ENCODE data around the gene CHRNB4. TPM values are rescaled to one million over a fixed set of nuclear protein-coding genes. Genes with fewer than 3 reads are reported as not detected.
A peak's percentile ranks its signal among the peaks of the same experiment; 100 is the strongest.
"Not testable (repeated sequence)": the region's sequence is repeated elsewhere in the genome, so short reads cannot be mapped to it uniquely, and the experiment has no call there.

The CHRNB4 gene
- polyA plus RNA-seq, 3 donors: 3.2 TPM

- peak in 2 of 11 donors; percentile 9 to 45 for DNase-seq (ENCODE audit: extremely low read depth in 1 of 11, low read depth in 9 of 11, low spot score in 4 of 11)
Observed at GRCh38 chr15:78620527-78621421, 20.2 kb downstream of the CHRNB4 start, which contains the start of gene CHRNA3. TSS of gene CHRNA3 (minus strand) at chr15:78620996. CDS start at chr15:78620794, 202 bp downstream.

GRCh38 chr15:78620021-78620526, 20.9 kb downstream of the CHRNB4 start:
- DNase-seq (ENCODE audit: extremely low read depth in 1 of 11, low read depth in 9 of 11, low spot score in 4 of 11): peak in 2 of 11 donors; percentile 19 to 40

- no peak for DNase-seq (ENCODE audit: extremely low read depth in 1 of 11, low read depth in 9 of 11, low spot score in 4 of 11)
Observed at GRCh38 chr15:78619022-78619950, 21.7 kb downstream of the CHRNB4 start.

GRCh38 chr15:78618490-78618934, 22.5 kb downstream of the CHRNB4 start:
- DNase-seq (ENCODE audit: extremely low read depth in 1 of 11, low read depth in 9 of 11, low spot score in 4 of 11): peak; percentile 53 to 88 (median 80)

GRCh38 chr15:78618064-78618463, 22.9 kb downstream of the CHRNB4 start:
- DNase-seq (ENCODE audit: extremely low read depth in 1 of 11, low read depth in 9 of 11, low spot score in 4 of 11): no peak

GRCh38 chr15:78617516-78617915, 23.5 kb downstream of the CHRNB4 start:
- DNase-seq (ENCODE audit: extremely low read depth in 1 of 11, low read depth in 9 of 11, low spot score in 4 of 11): no peak

- DNase-seq (ENCODE audit: extremely low read depth in 1 of 11, low read depth in 9 of 11, low spot score in 4 of 11): no peak
Observed at GRCh38 chr15:78617076-78617475, 23.9 kb downstream of the CHRNB4 start.

- no peak for DNase-seq (ENCODE audit: extremely low read depth in 1 of 11, low read depth in 9 of 11, low spot score in 4 of 11)
Observed at GRCh38 chr15:78616506-78616905, 24.5 kb downstream of the CHRNB4 start.

GRCh38 chr15:78615151-78615589, 25.8 kb downstream of the CHRNB4 start:
- no peak for DNase-seq (ENCODE audit: extremely low read depth in 1 of 11, low read depth in 9 of 11, low spot score in 4 of 11)

GRCh38 chr15:78614021-78614420, 27.0 kb downstream of the CHRNB4 start:
- DNase-seq (ENCODE audit: extremely low read depth in 1 of 11, low read depth in 9 of 11, low spot score in 4 of 11): no peak

- not testable (repeated sequence) for DNase-seq (ENCODE audit: extremely low read depth in 1 of 11, low read depth in 9 of 11, low spot score in 4 of 11)
Observed at GRCh38 chr15:78609551-78609950, 31.5 kb downstream of the CHRNB4 start.

GRCh38 chr15:78605680-78606079, 35.3 kb downstream of the CHRNB4 start:
- no peak for DNase-seq (ENCODE audit: extremely low read depth in 1 of 11, low read depth in 9 of 11, low spot score in 4 of 11)

- no peak for DNase-seq (ENCODE audit: extremely low read depth in 1 of 11, low read depth in 9 of 11, low spot score in 4 of 11)
Observed at GRCh38 chr15:78605201-78605600, 35.8 kb downstream of the CHRNB4 start.

GRCh38 chr15:78604420-78604819, 36.6 kb downstream of the CHRNB4 start:
- DNase-seq (ENCODE audit: extremely low read depth in 1 of 11, low read depth in 9 of 11, low spot score in 4 of 11): no peak

- DNase-seq (ENCODE audit: extremely low read depth in 1 of 11, low read depth in 9 of 11, low spot score in 4 of 11): no peak
Observed at GRCh38 chr15:78603467-78603866, 37.5 kb downstream of the CHRNB4 start.

GRCh38 chr15:78599189-78599588, 41.8 kb downstream of the CHRNB4 start:
- no peak for DNase-seq (ENCODE audit: extremely low read depth in 1 of 11, low read depth in 9 of 11, low spot score in 4 of 11)

- DNase-seq (ENCODE audit: extremely low read depth in 1 of 11, low read depth in 9 of 11, low spot score in 4 of 11): no peak
Observed at GRCh38 chr15:78598348-78598747, 42.7 kb downstream of the CHRNB4 start.

GRCh38 chr15:78597583-78597982, 43.4 kb downstream of the CHRNB4 start:
- no peak for DNase-seq (ENCODE audit: extremely low read depth in 1 of 11, low read depth in 9 of 11, low spot score in 4 of 11)

GRCh38 chr15:78574944-78575343, 66.1 kb downstream of the CHRNB4 start:
- no peak for DNase-seq (ENCODE audit: extremely low read depth in 1 of 11, low read depth in 9 of 11, low spot score in 4 of 11)
